ENCODE data around the gene TEX101.
"Not testable (repeated sequence)": the region's sequence is repeated elsewhere in the genome, so short reads cannot be mapped to it uniquely, and the experiment has no call there.

Gene TEX101

GRCh38 chr19:43439709-43440063 lies 25.0 kb downstream of the TEX101 start:
- no peak overlapping the region for H3K4me3 ChIP-seq
- no peak for TF ChIP-seq CTCF (IDR thresholded peaks at IDR 0.05)
- H3K36me3 ChIP-seq, result no peaks in the 10 kb centered on the region
- H3K27ac ChIP-seq, result no peak overlapping the region
- DNase-seq, result no peak
- H3K9me3 ChIP-seq, result no peaks in the 10 kb centered on the region
- H3K4me1 ChIP-seq, result no peaks in the 10 kb centered on the region
- intact Hi-C loops (cut with DNase I; ENCODE audit: low total_unique reads), result no loop called here
- H3K27me3 ChIP-seq, result peaks cover 0 to 5% of the 10 kb centered on the region in 2 donors

GRCh38 chr19:43441716-43442115 lies 27.0 kb downstream of the TEX101 start:
- no peak overlapping the region for H3K27ac ChIP-seq
- no peak overlapping the region for H3K4me3 ChIP-seq
- intact Hi-C loops (cut with DNase I; ENCODE audit: low total_unique reads), result no loop called here
- DNase-seq, result no peak
- peaks cover 0 to 5% of the 10 kb centered on the region in 2 donors for H3K27me3 ChIP-seq
- H3K9me3 ChIP-seq, result no peaks in the 10 kb centered on the region
- H3K4me1 ChIP-seq, result no peaks in the 10 kb centered on the region
- TF ChIP-seq CTCF (IDR thresholded peaks at IDR 0.05), result no peak
- H3K36me3 ChIP-seq, result no peaks in the 10 kb centered on the region

- intact Hi-C loops (cut with DNase I; ENCODE audit: low total_unique reads); DNase-seq; H3K4me3 ChIP-seq; H3K27ac ChIP-seq; H3K4me1 ChIP-seq; H3K27me3 ChIP-seq; H3K9me3 ChIP-seq; H3K36me3 ChIP-seq: not testable (repeated sequence)
Measured at GRCh38 chr19:43444091-43444490, 29.4 kb downstream of the TEX101 start.

- Histone ChIP-seq H3K27me3 (no peaks in the 10 kb centered on the region), H3K36me3 (no peaks in the 10 kb centered on the region), H3K4me3 (no peak overlapping the region), H3K9me3 (no peaks in the 10 kb centered on the region), H3K27ac (no peak overlapping the region), H3K4me1 (no peaks in the 10 kb centered on the region)
- intact Hi-C loops (cut with DNase I; ENCODE audit: low total_unique reads), result no loop called here
- TF ChIP-seq CTCF (IDR thresholded peaks at IDR 0.05), result no peak
- DNase-seq, result no peak
Measured at GRCh38 chr19:43444531-43445287, 30.0 kb downstream of the TEX101 start.

- TF ChIP-seq CTCF (IDR thresholded peaks at IDR 0.05), result no peak
- H3K9me3 ChIP-seq, result no peaks in the 10 kb centered on the region
- no peak for DNase-seq
- no peaks in the 10 kb centered on the region for H3K36me3 ChIP-seq
- H3K27ac ChIP-seq, result no peak overlapping the region
- H3K4me1 ChIP-seq, result no peaks in the 10 kb centered on the region
- H3K4me3 ChIP-seq, result no peak overlapping the region
- intact Hi-C loops (cut with DNase I; ENCODE audit: low total_unique reads), result no loop called here
- H3K27me3 ChIP-seq, result no peaks in the 10 kb centered on the region
Measured at GRCh38 chr19:43445426-43445825, 30.7 kb downstream of the TEX101 start.

- peak; percentile 69 to 84 for DNase-seq
- intact Hi-C loops (cut with DNase I; ENCODE audit: low total_unique reads), result loop anchor here (2.0 kb wide), 1 partner anchor 72 kb away; no protein-coding TSS in a partner anchor
- H3K4me3 ChIP-seq, result no peak overlapping the region
Measured at GRCh38 chr19:43446746-43447489, 32.2 kb downstream of the TEX101 start.

More at GRCh38 chr19:43446746-43447489, 32.2 kb downstream of the TEX101 start:
- Histone ChIP-seq H3K4me1 (no peaks in the 10 kb centered on the region), H3K9me3 (no peaks in the 10 kb centered on the region), H3K27me3 (no peaks in the 10 kb centered on the region), H3K36me3 (no peaks in the 10 kb centered on the region), H3K27ac (no peak overlapping the region)
- TF ChIP-seq CTCF (IDR thresholded peaks at IDR 0.05), result peak; percentile 95 to 96
